ENCODE data around the gene OTUB2.

DNA sequence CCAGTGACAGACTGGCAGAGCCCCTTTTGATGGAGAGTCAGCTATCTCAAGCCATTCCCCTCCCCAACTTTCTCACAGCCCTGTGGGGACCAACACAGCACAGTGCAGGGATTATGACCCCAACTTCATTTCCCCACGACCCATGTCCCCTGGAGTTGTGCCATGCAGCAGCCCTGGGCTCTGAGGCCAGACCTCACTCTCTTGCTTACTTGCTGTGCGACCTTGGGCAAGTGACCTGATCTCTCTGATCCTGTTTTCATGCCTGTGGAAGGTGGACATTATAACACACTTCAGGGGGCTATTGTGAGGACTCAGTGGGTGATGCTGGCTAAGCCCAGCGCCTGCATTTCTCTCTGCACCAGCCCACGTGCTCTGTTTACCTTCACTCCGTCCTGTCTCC is 14.1 kb downstream of the OTUB2 start:
- TF ChIP-seq, protein P1, sequence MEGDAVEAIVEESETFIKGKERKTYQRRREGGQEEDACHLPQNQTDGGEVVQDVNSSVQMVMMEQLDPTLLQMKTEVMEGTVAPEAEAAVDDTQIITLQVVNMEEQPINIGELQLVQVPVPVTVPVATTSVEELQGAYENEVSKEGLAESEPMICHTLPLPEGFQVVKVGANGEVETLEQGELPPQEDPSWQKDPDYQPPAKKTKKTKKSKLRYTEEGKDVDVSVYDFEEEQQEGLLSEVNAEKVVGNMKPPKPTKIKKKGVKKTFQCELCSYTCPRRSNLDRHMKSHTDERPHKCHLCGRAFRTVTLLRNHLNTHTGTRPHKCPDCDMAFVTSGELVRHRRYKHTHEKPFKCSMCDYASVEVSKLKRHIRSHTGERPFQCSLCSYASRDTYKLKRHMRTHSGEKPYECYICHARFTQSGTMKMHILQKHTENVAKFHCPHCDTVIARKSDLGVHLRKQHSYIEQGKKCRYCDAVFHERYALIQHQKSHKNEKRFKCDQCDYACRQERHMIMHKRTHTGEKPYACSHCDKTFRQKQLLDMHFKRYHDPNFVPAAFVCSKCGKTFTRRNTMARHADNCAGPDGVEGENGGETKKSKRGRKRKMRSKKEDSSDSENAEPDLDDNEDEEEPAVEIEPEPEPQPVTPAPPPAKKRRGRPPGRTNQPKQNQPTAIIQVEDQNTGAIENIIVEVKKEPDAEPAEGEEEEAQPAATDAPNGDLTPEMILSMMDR (optimal IDR thresholded peaks at IDR 0.05 in 1 of 3, IDR thresholded peaks at IDR 0.05 in 1 of 3, conservative IDR thresholded peaks at IDR 0.05 in 1 of 3; ENCODE audit: extremely low read depth in 1 of 3, insufficient read depth in 2 of 3, low read length in 3 of 3), result no peak
- no peak for TF ChIP-seq EZH2 (IDR thresholded peaks at IDR 0.05; ENCODE audit: low read length)
